Measurements from ENCODE around the gene JCHAIN. TPM values are rescaled to one million over a fixed set of nuclear protein-coding genes. Genes with fewer than 3 reads are reported as not detected.

Gene JCHAIN
- total and polyA plus RNA-seq, 2 of the 4 experiments (the other 2 are of a cell fraction) = 0.72 to 0.86 TPM

GRCh38 chr4:70606459-70606858, 59.8 kb downstream of the JCHAIN start:
- Histone ChIP-seq H3K4ac (ENCODE audit: low read depth, low read length) (no peak overlapping the region), H2AK5ac (ENCODE audit: low read depth, low read length) (no peak overlapping the region), H4K8ac (ENCODE audit: low read depth in 2 of 2, low read length in 2 of 2) (no peak overlapping the region), H3K18ac (ENCODE audit: low read depth, low read length) (no peak overlapping the region), H3K9ac (ENCODE audit: low read depth, low read length) (no peak overlapping the region), H3K14ac (replicated peaks; ENCODE audit: low read depth, low read length) (no peak overlapping the region), H4K91ac (ENCODE audit: insufficient read depth, low read depth, low read length) (no peak overlapping the region), H3K4me2 (ENCODE audit: low read depth, low read length) (no peak overlapping the region), H4K5ac (ENCODE audit: low read depth, low read length) (no peak overlapping the region), H3K23ac (ENCODE audit: low read depth, low read length) (no peak overlapping the region), H2AFZ (replicated peaks; ENCODE audit: low read length, poor library complexity) (no peak overlapping the region), H3K27ac (ENCODE audit: insufficient read depth, low read length) (no peak overlapping the region), H2BK5ac (ENCODE audit: low read depth, low read length, poor library complexity, severe bottlenecking) (no peak overlapping the region), H3K56ac (ENCODE audit: extremely low read depth, insufficient read depth, low read length) (no peak overlapping the region), H3K9me3 (ENCODE audit: control insufficient read depth, insufficient read depth, low read length) (no peaks in the 10 kb centered on the region), H3K9me1 (ENCODE audit: insufficient read depth, low read length) (no peaks in the 10 kb centered on the region), H3K36me3 (ENCODE audit: control insufficient read depth, insufficient read depth, low read length) (no peaks in the 10 kb centered on the region), H3K27me3 (ENCODE audit: control insufficient read depth, insufficient read depth, low read length) (peaks cover 5% of the 10 kb centered on the region), H4K20me1 (ENCODE audit: insufficient read depth, low read length) (no peaks in the 10 kb centered on the region), H2BK120ac (ENCODE audit: low read depth, low read length) (no peak overlapping the region), H3K79me1 (ENCODE audit: low read depth in 1 of 2, low read length in 2 of 2) (no peaks in the 10 kb centered on the region), H2BK15ac (ENCODE audit: low read depth, low read length) (no peak overlapping the region), H2AK9ac (replicated peaks; ENCODE audit: low read depth, low read length, poor library complexity) (no peak overlapping the region), H3K4me3 (ENCODE audit: insufficient read depth, low read depth, low read length) (no peak overlapping the region), H2BK20ac (ENCODE audit: low read depth, low read length) (no peak overlapping the region), H3K4me1 (ENCODE audit: control insufficient read depth, insufficient read depth, low read length) (peaks cover 3% of the 10 kb centered on the region; the same call in 1 of the 2 replicates)
- dilution Hi-C loops (cut with HindIII; ENCODE audit: low sequenced_read_pairs, unreplicated experiment) = no loop called here
- 0% methylated on average over 2 of the region's 8 CpGs; no CpG with 5 or more reads in 1 of the 2 experiments for WGBS, 2 experiments (ENCODE audit: extremely low coverage in 2 of 2, insufficient read length in 1 of 2)
- DNase-seq (peak; percentile 8), ATAC-seq (ENCODE audit: low read depth) (no peak)
- TF ChIP-seq RCOR1 (IDR thresholded peaks at IDR 0.05; ENCODE audit: insufficient replicate concordance, low read length) (no peak), CTCF (conservative IDR thresholded peaks at IDR 0.05; ENCODE audit: low read depth, low read length) (no peak), RFX5 (IDR thresholded peaks at IDR 0.05; ENCODE audit: low read depth, low read length) (no peak), MAFK (IDR thresholded peaks at IDR 0.05; ENCODE audit: low read depth, low read length) (no peak), CEBPB (IDR thresholded peaks at IDR 0.05; ENCODE audit: low read depth, low read length) (no peak), CHD1 (IDR thresholded peaks at IDR 0.05; ENCODE audit: low read depth, low read length) (no peak), RAD21 (IDR thresholded peaks at IDR 0.05; ENCODE audit: low read length) (no peak), SMC3 (IDR thresholded peaks at IDR 0.05; ENCODE audit: low read depth, low read length) (no peak)
- no TSS peak for BruUV-seq (replicated peaks)
- intact Hi-C loops (cut with micrococcal nuclease) = loop anchor here (10.0 kb wide), 1 partner anchor 168 kb away; no protein-coding TSS in a partner anchor
- in situ Hi-C loops (cut with MboI; ENCODE audit: low sequenced_read_pairs) = loop anchor here (25.0 kb wide), 1 partner anchor 1106 kb away; no protein-coding TSS in a partner anchor
- ChIA-PET POLR2A (ENCODE audit: unreplicated experiment) (no interaction called here), CTCF (no interaction called here)

Small RNA genes within 50 kb of the gene (microRNA-seq; reads per million reads assigned to microRNA genes)
- gene RNU6-520P (ENCODE audit: insufficient read depth, insufficient read length) = not detected
- not detected for gene RNU6-784P (ENCODE audit: insufficient read depth, insufficient read length)

Small RNA genes within 50 kb of the gene (small RNA-seq; reads per million reads assigned to genes)
- gene RNU6-520P = 0 reads per million in 5 experiments
- 0.42 to 163 (median 1.2) reads per million in 5 experiments for gene RNU6-784P

Other genes with a start within 250 kb of the JCHAIN start
- not detected in 2 replicates for gene MUC7, start 194.3 kb downstream of the JCHAIN start, total RNA-seq (2012; rRNA removed)
- not detected in 2 replicates for gene MUC7, start 194.3 kb downstream of the JCHAIN start, polyA plus RNA-seq (2012; rRNA removed)
- gene AMTN, start 147.9 kb downstream of the JCHAIN start, total RNA-seq (2012; rRNA removed) = not detected in 2 replicates
- gene AMTN, start 147.9 kb downstream of the JCHAIN start, polyA plus RNA-seq (2012; rRNA removed) = not detected in 2 replicates
- gene AMBN, start 74.3 kb downstream of the JCHAIN start, total RNA-seq (2012; rRNA removed) = not detected in 2 replicates
- not detected in 2 replicates for gene AMBN, start 74.3 kb downstream of the JCHAIN start, polyA plus RNA-seq (2012; rRNA removed)
- under 0.01 and 0.28 TPM in 2 replicates for gene ENAM, start 37.8 kb downstream of the JCHAIN start, total RNA-seq (2012; rRNA removed)
- gene ENAM, start 37.8 kb downstream of the JCHAIN start, polyA plus RNA-seq (2012; rRNA removed) = 0.01 and 0.10 TPM in 2 replicates
- gene UTP3, start 22.0 kb upstream of the JCHAIN start, total RNA-seq (2012; rRNA removed) = 14.9 and 26.1 TPM in 2 replicates
- 29.8 and 30.7 TPM in 2 replicates for gene UTP3, start 22.0 kb upstream of the JCHAIN start, polyA plus RNA-seq (2012; rRNA removed)
- 28.9 and 41.1 TPM in 2 replicates for gene RUFY3, start 55.5 kb upstream of the JCHAIN start, total RNA-seq (2012; rRNA removed)
- gene RUFY3, start 55.5 kb upstream of the JCHAIN start, polyA plus RNA-seq (2012; rRNA removed) = 19.6 and 20.3 TPM in 2 replicates
- 67.7 and 107 TPM in 2 replicates for gene GRSF1, start 173.4 kb upstream of the JCHAIN start, total RNA-seq (2012; rRNA removed)
- 58.3 and 71.5 TPM in 2 replicates for gene GRSF1, start 173.4 kb upstream of the JCHAIN start, polyA plus RNA-seq (2012; rRNA removed)
- gene MOB1B, start 235.9 kb upstream of the JCHAIN start, total RNA-seq (2012; rRNA removed) = 5.7 and 15.0 TPM in 2 replicates
- gene MOB1B, start 235.9 kb upstream of the JCHAIN start, polyA plus RNA-seq (2012; rRNA removed) = 5.2 and 6.8 TPM in 2 replicates

All from IMR-90 (cell line).